ENCODE results near the gene MYH9. TPM values are rescaled to one million over a fixed set of nuclear protein-coding genes. Genes with fewer than 3 reads are reported as not detected.
A peak's percentile ranks its signal among the peaks of the same experiment; 100 is the strongest.
"Not testable (repeated sequence)": the region's sequence is repeated elsewhere in the genome, so short reads cannot be mapped to it uniquely, and the experiment has no call there.

The MYH9 gene
- total RNA-seq, 6 experiments from 2014 or later, result 881 to 1,084 (median 937) TPM

DNA sequence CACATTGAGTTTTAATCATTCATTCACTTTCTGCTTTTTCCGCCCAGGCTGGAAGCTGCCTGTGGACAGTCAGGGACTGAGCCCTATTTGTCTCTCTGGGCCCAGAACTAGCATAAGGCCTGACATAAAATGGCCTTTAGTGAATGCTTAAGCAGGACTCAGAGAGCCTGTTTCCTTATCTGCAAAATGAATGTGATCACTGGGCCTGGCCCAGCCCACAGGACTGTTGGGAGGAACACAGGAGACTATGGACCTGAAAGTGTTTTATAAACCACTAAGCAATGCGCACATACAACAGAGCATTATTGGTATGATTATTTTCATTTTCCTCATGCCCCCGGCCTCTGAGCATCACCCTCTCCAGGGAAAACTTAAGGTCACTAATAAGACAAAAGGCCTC lies 3.9 kb upstream of the MYH9 start:
- Mint-ChIP-seq H3K27ac (peak overlapping the region; percentile 7; the same call in 1 of the 2 replicates), H3K4me1 (ENCODE audit: low read depth) (peaks cover 36% of the 10 kb centered on the region), H3K9me3 (no peaks in the 10 kb centered on the region), H3K36me3 (ENCODE audit: low read depth) (peaks cover 7% of the 10 kb centered on the region), H3K27me3 (ENCODE audit: insufficient read depth) (peaks cover 3% of the 10 kb centered on the region), H3K4me3 (no peak overlapping the region)
- TF ChIP-seq, protein P1, sequence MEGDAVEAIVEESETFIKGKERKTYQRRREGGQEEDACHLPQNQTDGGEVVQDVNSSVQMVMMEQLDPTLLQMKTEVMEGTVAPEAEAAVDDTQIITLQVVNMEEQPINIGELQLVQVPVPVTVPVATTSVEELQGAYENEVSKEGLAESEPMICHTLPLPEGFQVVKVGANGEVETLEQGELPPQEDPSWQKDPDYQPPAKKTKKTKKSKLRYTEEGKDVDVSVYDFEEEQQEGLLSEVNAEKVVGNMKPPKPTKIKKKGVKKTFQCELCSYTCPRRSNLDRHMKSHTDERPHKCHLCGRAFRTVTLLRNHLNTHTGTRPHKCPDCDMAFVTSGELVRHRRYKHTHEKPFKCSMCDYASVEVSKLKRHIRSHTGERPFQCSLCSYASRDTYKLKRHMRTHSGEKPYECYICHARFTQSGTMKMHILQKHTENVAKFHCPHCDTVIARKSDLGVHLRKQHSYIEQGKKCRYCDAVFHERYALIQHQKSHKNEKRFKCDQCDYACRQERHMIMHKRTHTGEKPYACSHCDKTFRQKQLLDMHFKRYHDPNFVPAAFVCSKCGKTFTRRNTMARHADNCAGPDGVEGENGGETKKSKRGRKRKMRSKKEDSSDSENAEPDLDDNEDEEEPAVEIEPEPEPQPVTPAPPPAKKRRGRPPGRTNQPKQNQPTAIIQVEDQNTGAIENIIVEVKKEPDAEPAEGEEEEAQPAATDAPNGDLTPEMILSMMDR (IDR thresholded peaks at IDR 0.05), result no peak
- DNase-seq, result no peak

DNA sequence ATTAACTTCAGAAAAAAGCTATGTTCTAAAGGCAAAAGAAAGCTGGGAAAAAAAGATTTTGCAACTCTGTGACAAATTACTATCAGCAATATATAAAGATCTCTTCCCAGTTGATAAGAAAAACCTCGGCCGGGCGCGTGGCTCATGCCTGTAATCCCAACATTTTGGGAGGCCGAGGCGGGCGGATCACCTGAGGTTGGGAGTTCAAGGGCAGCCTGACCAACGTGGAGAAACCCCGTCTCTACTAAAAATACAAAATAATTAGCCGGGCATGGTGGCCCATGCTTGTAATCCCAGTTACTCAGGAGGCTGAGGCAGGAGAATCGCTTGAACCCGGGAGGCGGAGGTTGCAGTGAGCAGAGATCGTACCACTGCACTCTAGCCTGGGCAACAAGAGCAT lies 1.4 kb upstream of the MYH9 start:
- not testable (repeated sequence) for H3K9me3 Mint-ChIP-seq; DNase-seq; H3K27me3 Mint-ChIP-seq (ENCODE audit: insufficient read depth)
- Mint-ChIP-seq H3K36me3 (ENCODE audit: low read depth) (peaks cover 28% of the 10 kb centered on the region), H3K4me1 (ENCODE audit: low read depth) (peaks cover 34% of the 10 kb centered on the region), H3K4me3 (peak overlapping the region; percentile 91), H3K27ac (peak overlapping the region; percentile 92)

DNA sequence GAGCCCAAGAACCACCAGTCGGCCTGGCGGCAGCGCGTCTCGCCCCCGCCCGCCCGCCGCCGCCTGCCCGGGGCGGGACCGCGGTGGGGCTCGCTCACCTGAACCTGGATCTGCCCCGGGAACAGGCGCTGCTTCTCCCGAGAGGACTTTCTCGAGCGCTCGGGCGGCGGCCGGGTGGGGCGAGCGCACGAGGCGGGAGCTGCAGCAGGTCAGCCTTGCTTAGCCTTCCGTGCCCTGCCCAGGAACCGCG lies 133 bp downstream of the MYH9 start:
- H3K36me3 Mint-ChIP-seq (ENCODE audit: low read depth), result peaks cover 35% of the 10 kb centered on the region

DNA sequence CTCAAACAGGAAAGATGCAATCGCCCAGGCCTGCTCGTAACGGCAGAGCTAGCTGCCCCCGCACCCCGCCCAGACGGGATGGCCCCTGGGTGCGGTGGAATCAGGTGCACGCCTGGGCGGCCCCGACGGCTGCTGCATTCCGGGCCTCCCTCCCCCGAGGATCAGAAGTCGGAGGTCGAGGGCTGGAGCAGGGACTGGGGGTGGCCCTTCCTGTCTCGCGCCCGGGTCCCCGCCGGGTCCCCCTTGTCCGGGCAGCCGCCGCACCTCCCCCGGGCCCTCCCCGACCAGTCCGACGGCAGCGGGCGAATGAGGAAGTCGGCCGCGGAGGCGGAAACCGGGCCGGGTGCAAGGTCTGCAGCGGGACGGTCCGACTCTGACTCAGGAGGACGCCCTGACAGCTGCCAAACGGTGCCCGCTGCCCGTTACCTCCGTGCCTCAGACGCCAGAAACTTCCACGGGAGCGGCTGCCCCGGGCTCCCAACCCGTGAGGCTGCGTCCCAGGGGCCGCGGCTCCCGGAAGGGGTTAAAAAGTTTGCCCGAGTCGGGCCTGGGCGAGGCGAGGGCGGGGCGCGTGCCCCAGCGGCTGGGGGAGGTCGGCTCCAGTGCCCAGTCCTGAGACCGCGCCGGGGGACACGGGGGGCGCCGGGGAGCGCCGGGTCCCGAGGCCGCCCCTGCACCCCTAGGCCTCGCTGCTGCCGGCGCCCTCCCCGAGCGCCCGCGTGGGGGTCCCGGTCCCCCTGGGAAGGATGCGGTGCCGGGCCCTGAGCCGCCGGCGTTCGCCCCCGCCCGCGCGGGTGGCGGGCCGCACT lies 663 bp downstream of the MYH9 start:
- TF ChIP-seq, protein P1 (IDR thresholded peaks at IDR 0.05), result no peak
- Mint-ChIP-seq H3K36me3 (ENCODE audit: low read depth) (peaks cover 35% of the 10 kb centered on the region), H3K4me3 (peak overlapping the region; percentile 96), H3K4me1 (ENCODE audit: low read depth) (peaks cover 44% of the 10 kb centered on the region), H3K9me3 (no peaks in the 10 kb centered on the region), H3K27me3 (ENCODE audit: insufficient read depth) (peaks cover 14% of the 10 kb centered on the region), H3K27ac (peak overlapping the region; percentile 90)
- DNase-seq, result no peak

More for the DNA sequence above, 133 bp downstream of the MYH9 start:
- peaks cover 14% of the 10 kb centered on the region for H3K27me3 Mint-ChIP-seq (ENCODE audit: insufficient read depth)
- H3K4me1 Mint-ChIP-seq (ENCODE audit: low read depth), result peaks cover 44% of the 10 kb centered on the region
- no peak for DNase-seq
- H3K27ac Mint-ChIP-seq, result peak overlapping the region; percentile 64
- peak overlapping the region; percentile 66 for H3K4me3 Mint-ChIP-seq
- TF ChIP-seq, protein P1 (IDR thresholded peaks at IDR 0.05), result no peak
- H3K9me3 Mint-ChIP-seq, result no peaks in the 10 kb centered on the region

DNA sequence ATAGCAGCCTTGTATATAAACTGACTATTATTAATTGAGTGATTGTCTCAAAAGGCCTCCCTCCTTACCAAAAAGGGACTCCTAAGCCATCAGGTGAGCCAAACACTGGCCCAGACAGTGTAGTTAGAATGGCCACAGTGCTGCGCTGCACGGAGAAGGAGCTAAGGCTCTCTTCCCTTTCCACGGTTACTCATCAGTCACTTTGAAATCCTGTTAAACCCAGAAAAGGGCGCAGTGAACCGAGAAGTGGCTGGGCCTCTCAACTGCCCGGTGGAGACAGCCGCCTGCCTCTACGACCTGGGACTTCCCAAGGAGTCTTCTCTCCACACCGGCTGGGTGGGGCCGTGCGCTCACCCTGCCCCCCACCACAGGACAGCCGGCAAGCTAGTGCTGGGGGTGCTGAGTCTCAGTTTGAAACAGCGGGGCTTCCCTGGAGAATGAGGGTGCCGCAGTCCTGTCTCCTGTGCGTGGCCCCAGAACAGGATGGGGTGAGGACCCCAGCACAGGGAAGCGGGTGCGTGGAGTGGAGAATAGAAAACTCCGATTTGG lies 1.3 kb downstream of the MYH9 start:
- peak; percentile 40 for DNase-seq
- H3K4me1 Mint-ChIP-seq (ENCODE audit: low read depth), result peaks cover 46% of the 10 kb centered on the region

More for the DNA sequence above, 1.3 kb downstream of the MYH9 start:
- H3K36me3 Mint-ChIP-seq (ENCODE audit: low read depth), result peaks cover 36% of the 10 kb centered on the region
- H3K9me3 Mint-ChIP-seq, result no peaks in the 10 kb centered on the region
- TF ChIP-seq, protein P1 (IDR thresholded peaks at IDR 0.05), result peak; percentile 10; the same call in 1 of the 2 replicates
- peaks cover 14% of the 10 kb centered on the region for H3K27me3 Mint-ChIP-seq (ENCODE audit: insufficient read depth)
- H3K4me3 Mint-ChIP-seq, result peak overlapping the region; percentile 96
- H3K27ac Mint-ChIP-seq, result peak overlapping the region; percentile 90
